GM21447 (cell line): ENCODE data around the gene AKR7A3.
"Not testable (repeated sequence)": the region's sequence is repeated elsewhere in the genome, so short reads cannot be mapped to it uniquely, and the experiment has no call there.

ENCODE experiments used
- ATAC-seq: cut with Tn5 transposase; IDR thresholded peaks from one replicate; pipeline ENCODE4 v1.9.1; 2021; ENCODE audit not compliant: unreplicated experiment

Gene AKR7A3

DNA sequence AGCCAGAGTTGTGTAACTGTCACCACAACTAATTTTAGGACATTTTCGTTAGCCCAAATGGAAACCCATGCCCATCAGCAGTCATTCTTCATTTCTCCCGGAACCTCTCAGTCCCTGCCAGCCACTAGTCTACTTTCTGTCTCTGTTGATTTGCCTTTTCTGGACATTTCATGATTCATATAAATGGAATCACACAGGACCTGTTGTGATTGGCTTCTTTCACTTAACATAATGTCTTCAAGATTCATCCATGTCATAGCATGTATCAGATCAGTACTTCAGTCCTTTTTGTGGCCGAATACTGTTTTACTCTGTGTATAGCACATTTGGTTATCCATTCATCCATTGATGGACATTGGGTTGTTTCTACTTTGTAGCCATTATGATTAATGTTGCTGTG, 30.6 kb upstream of the AKR7A3 start:
- no peak for ATAC-seq

DNA sequence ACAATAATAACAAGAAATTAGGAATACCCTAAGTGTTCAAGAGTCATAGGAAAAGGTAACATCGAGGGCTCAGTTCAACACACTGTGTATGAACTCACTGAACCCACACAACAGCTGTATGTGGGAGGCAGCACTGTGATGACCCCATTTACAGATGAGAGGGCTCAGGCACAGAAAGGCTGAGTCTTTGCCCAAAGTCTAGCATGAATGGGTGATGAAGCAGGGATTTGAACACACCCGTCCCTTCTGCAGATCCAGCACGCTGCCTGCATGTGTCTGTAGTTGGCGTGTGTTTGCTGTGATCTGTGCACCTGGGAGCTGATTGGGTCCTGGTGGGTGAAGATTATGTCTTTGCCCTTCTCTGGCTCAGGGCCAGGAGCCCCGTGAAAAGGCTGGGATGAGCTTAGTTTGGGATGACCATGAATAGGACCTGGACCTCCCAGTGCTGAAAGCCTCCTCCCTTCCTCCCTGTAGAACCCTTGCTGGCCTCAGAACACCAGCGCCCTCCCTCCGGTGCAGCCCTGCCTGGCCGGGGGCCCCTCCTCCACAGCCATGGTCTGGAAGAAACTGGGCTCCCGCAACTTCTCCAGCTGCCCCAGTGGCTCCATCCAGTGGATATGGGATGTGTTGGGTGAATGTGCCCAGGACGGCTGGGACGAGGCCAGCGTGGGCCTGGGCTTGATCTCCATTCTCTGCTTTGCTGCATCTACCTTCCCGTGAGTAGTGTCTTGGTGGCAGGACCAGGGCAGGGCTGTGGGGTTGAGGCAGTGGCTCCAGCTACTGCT, 28.7 kb upstream of the AKR7A3 start:
- no peak for ATAC-seq

DNA sequence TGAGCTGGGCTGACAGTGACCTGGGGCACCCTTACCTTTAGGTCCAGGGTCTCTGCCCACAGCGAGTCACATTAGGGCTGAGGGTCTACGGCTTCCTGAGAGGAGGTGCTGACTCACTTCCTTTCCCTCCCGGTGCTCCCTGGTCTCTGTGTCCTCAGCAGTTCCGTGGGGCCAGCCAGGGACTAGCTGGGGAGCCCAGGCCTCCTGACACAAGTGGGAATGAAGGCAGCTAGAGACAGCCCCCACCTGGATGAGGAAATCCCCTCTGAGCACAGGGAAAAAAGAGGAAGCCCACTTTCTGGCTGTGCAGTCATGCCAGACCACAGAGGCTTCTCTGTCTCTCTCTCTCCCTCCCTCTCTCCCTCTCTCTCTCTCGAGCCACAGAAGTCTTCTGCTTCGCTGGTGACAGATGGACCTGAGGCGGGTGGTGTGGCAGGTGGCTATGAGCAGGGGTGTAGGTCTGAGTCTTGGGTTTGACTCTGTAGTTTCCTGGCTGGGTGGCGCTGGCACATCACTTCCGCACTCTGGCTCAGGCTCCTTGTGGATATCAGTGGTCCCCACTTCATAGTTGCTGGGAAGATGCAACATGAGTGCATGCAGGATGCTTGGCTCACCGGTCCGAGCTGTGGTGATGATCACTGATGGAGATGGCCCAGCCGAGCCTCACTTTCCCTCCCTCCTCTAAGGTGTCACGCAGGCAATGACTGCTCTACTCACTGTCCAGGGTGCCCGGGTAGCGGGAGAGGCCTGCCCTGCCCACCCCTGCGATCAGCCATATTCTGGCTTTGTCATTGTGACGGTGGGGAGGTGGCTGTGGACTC, 27.0 kb upstream of the AKR7A3 start:
- peak; percentile 40 for ATAC-seq

DNA sequence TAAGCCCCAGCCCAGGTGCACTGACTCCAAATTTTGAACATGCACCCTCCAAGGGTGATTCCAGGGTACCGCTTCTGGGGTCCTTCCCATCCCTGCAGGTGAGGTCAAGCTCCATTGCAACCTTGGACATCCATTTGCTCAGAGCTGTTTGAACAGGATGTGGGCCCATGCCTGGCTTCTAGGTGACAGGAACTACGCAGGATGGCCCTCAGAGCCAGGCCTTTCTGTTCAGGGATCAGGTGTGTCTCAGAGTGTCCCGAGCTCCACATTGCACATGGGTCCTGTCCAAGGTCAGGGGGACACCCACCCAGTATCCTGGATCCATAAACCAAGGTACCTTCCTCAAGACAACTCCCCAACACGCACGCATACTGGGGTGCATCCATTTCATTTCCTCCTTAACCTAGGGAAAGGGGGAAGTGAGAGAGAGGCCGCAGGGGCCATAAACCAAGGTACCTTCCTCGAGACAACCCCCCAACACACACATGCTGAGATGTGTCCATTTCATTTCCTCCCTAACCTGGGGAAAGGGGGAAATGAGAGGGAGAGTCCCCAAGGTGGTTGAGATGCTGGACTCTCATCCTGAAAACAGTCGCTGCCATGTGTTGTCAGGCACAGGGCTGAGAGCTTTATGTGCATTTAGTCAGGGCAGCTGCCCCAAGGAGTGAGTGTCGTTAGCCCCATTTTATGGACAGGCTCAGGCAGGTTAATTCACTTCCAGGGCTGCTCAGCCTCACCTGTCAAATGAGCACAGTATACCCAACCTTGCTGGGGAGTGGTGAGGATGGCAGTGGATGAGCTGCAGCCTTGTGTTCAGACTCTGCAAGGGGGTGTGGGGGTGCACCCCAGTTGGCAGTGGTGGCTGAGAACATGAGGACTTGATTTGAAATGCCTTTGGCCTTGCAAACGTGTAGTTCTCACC, 25.7 kb upstream of the AKR7A3 start:
- no peak for ATAC-seq

DNA sequence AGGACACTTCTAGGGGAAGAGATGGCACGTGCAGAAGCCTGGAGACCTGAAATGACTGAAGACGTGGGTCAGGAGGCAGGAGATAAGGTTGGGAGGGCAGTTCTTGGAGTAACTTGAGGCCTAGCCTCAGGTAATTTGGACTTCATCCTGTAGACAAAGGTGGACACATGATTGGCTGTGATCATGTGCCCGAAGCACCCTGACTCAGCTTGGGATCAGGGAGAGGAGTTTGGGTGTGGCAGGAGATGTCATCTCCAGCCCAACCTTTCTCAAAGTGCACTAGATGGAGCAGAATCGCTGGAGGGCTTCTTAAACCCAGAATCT, 25.0 kb upstream of the AKR7A3 start:
- no peak for ATAC-seq

DNA sequence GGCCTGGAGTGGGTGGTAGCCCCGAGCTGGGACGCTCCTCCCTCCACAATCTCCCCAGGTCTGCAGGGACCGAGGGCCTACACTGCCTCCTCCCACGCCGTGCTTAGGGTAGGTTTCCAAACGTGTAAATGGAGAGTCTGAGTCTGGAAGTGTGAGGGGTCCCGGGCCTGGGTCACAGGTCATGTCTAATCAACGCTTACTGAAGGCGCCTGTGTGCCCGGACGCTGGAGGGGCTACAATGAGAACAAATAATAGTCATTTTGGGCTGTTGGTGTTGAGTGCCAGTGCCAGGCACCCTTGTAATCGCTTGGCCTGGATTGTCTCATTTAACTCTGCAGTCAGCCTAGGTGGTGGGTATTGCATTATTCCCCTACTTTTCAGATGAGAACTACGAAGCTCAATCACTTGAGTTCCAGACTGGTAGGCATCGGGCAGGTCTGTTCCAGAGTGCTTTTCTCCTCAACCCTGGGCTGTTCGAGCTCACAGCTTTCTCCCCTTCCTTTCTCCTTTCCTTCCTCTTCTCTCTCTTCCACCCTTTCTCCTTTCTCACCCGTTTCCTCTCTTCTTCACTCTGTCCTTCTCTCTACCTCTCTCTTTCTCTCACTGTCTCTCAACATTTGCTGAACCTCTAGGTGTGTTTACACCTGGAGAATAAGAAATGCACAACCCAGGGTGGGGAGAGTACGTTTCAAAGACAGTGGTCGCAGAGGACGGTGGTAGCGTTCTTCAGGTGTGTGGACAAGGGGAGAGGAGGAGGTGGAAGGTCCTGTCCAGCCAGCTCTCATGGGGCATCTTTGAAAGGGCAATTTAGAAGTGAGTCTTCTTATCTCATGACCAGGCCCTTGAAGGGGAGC, 24.4 kb upstream of the AKR7A3 start:
- ATAC-seq: peak; percentile 20

DNA sequence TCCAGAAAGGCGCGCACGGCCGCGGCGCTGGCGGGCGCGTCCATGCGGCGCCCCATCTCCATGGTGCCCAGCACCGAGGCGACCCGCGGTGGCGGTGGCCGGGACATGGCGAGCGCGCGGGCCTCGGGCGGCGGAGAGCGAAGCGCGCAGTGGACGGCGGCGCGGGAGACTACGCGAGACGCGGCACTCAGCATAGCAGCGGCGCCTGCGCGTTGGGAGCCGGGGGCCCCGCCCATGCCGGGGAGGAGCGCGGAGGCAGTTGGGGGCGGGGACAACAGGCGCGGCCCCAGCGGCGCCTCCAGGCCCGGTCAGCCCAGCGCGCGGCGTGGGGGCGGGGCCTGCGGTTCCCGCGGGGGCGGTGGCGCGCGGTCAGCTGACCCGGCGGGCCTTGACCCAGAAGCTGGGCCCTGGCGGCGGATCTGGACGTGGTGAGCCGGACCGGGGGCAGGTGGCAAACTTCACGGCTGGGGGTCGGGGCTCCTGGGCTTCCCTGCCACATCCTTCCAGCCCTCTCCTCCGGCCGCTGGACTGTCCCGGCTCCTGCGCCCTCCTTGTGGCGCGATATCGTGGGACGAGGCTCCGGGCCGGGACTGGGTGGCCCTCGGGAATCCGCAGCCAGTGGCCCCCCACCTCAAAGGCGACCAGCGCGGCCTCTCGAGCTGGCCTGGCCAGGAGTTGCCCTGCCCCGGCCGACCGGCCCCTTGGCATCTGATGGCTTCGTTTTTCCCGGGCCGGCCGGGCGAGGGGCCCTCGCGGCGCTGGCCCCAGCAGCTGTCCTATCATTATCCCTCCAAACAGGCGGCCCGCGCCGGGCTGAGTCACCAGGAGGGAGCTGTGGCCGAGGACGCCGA, 23.6 kb upstream of the AKR7A3 start, which contains the start of the genes AKR7A2 and SLC66A1:
TSS of gene AKR7A2 (minus strand) at position 214 of the 851 bp plus-strand sequence. CDS start at position 194, 20 bp downstream.
TSS of gene SLC66A1 (plus strand) at position 396 of the 851 bp plus-strand sequence. CDS start 5,352 bp downstream, outside the sequence.
- ATAC-seq: peak; percentile 53

DNA sequence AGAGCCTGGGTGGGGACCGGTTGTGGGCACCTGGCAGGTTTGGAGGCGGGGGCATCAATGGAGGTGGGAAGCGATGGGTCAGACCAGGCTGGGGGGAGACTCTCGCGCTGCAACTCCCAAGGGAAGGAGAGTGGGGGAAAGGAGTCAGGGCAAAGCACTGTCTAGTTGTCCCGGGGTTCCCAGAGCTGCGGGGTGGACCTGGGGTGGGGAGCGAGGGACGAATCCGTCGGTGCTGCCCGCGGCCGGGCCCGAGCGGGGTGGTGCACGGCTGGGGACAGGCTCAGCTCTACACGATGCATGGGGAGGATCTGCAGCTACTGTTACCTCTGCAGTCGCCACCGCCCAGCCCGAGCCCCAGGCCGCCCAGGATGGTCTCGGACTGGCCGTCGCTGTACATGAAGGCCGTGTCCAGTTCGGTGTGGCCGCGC, 22.9 kb upstream of the AKR7A3 start:
- no peak for ATAC-seq

DNA sequence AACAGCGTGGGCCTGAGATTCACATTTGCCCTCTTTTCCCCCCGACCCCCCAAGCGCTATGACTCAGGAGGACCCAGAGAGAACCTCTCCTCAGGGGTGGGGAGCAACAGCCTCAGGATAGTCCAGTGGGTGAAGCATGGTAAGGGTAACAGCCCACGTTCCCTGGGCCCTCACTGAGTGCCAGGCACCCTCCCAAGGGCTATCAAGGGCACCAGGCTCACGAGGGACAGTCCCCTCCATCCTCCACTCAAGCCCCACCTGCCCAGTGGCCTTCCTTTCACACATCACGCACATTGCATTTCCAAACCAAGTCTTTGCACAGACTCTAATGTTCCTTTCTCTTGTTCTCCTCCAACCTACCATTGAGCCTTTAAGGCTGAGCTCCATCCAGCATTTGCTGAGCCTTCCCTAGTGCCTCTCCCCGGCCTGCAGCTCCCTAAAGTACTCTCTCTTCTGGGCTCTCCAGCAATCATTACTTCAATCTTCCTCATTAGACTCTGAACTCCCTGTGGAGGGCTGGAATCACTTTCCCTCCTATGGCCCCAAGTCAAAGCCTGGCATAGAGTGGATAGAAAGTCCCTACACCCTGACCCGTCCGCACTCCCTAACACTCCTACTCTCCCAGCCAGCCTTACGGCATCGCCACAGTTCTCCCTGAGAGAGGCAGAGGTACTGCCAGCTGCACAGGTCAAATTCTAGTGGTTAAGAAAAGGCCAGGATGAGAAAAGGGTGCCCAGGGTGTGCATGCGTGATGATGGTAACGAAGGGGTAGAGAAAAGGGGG, 22.3 kb upstream of the AKR7A3 start:
- no peak for ATAC-seq

DNA sequence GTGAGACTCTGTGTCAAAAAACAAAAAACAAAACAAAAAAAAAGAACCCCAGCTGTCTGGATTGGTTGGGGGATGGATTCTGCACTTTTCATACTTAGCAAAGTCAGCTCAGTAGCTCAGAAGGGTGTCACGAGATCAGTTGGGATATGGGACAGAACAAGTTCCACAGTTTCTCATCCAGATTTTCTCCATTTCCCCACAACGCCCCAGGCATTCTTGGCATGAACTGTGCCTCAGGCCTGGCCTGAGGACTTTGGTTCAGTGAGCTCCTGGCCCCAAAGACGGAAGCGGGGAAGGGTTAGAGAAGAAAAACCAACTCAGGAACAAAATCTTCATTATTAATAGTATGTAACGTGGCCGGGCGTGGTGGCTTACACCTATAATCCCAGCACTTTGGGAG, 21.5 kb upstream of the AKR7A3 start:
- no peak for ATAC-seq

DNA sequence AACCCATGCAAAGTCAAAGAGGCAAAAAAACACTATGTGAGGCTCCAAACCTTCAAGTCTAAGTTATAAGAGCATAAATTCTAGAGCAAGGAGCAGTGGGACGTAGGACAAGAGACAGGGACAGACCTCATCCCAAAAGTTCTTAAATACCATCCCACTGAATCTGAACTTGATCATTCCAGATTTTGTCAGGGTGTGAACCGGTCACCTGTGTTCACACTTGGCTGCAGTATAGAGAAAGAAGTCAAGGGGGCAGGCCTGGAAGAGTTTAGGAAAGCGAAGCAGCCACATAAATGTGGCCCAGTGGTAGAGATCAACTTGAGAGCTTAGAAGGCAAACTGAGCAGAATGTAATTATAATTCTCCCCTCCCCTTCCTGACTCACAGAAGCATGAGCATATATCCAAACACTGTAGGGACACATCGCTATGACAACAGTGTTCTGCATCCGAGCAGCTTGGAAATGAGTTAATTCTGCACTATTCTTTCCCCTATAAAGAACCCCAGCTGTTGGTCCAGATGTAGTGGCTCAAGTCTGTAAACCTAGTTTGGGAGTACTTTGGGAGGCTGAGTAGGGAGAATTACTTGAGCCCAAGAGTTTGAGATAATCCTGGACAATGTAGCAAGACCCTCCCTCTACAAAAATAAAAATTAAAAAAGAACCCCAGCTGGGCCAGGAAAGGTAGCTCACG, 20.7 kb upstream of the AKR7A3 start:
- no peak for ATAC-seq

DNA sequence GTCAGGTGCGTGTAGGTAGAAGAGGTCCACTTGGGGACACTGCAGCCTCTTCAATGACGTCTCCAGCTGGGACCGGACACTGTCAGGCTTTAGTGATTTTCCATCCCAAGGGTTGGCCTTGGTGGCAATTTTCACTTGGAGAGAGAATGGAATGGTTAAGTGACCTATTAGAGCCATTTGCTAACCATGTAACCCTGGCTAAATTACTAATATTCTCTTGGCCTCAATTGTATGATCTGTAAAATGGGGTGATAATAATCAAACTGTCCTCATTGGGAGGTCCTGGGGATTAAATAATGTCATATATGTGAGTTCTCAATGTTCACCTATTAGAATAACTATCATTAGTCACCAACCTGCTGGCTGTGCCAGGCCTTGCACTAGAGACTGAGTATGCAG, 19.9 kb upstream of the AKR7A3 start:
- no peak for ATAC-seq

DNA sequence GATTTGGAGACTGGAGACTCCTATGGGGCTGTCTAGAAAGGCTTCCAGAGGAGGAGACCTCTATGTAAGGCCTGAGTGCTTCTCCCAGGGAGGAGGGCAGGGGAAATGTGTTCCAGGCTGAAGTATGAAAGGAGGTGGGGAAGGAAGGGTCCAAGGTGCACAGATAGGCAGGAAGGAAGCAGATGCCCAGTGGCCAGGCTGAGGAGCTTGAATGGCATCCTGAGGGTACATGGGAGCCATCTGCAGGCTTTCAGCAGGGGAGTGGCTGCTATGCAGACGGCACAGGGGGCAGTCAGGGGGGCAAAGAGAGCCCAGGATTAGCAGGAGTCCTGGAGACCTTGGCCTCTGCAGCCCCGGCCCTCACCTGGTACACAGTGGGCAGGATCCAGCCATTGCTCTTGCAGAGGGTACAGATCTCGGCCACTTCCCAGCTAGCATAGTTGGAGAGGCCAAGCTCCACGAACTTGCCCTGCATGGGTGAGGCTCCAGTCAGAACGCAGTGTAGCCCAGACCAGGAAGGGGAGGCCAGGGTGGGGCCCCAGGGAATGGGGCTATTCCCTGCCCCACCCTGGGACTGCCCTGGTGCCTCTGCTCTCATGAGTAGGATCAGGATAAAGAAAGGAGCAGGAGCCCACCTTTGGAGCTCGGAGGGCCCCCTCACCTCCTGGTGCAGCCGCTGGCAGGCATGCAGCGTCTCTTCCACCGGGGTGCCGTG, 19.4 kb upstream of the AKR7A3 start:
- no peak for ATAC-seq

DNA sequence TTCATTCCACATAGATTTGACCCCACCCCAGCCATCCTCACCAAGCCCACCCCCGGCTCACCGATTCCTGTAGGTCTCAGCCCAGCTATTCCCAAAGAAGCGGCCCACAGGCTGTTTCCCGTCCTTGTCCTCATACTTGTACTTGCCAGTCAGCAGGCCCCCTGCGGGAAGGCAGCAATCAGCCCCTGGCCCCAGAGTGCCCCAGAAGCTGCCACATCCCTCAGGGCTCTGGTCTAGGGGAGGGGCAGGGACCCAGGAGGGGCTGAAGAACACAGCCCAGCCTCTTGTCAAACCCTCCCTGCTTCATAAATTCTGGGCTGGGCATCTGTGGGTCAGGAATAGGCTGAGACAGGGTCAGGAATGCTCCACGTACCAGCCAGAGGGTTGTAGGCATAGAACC, 18.4 kb upstream of the AKR7A3 start:
- ATAC-seq: no peak

DNA sequence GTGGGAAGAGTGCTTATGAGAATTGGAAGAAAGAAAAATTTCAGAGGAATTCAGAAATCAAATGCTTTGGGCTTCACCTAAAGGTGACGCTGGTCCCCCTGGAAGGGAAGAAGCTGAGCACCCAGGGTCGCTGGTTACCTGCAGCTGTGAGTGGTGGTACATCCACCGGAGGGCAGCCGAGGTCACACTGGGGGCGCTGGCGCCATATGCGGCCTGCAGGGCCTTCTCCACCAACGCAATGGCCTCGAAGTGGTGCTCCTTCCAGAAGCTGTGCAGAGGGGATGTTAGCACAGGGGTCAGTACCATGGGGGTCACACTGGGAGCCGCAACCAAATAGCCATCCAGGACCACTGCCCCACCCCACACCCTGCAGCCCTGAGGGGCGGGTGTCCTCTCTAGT, 17.3 kb upstream of the AKR7A3 start:
- no peak for ATAC-seq

DNA sequence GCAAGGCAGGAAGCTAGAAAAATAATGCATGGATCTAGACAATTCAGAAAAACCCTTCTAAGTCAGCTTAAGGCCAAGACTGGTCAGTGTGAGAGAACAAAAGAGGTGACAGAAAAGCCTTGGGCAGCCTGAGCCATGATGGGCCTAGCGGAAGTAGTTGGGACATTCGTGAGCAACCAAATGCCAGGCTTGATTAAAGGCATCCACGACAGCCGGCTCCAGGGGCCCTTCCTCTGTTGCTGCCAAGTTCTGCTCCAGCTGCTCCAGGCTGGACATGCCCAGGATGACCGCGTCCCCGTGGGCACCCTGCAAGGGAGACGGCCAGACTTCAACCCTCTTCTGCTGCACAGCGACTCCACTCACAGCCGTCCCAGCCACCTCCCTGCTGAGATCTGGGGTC, 15.5 kb upstream of the AKR7A3 start:
- not testable (repeated sequence) for ATAC-seq

DNA sequence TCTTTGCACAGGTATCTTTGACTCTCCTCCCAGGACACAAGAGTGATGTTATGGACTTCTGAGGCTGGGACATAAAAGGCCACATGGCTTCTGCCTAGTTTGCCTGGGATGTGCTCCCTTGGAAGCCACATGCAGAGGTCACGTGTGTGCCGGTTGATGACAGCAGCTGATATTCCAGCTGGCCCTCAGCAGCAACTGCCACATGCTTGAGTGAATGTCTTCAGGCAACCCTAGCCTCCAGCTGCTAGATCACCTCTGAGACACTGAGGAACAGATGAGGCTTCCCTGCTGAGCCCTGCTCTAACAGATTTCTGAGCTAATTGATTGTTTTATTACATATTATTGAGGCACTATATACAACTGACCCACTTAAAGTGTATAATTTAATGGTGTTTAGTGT, 11.6 kb upstream of the AKR7A3 start:
- ATAC-seq: no peak
